Measurements from ENCODE around the gene CEP19.

DNA sequence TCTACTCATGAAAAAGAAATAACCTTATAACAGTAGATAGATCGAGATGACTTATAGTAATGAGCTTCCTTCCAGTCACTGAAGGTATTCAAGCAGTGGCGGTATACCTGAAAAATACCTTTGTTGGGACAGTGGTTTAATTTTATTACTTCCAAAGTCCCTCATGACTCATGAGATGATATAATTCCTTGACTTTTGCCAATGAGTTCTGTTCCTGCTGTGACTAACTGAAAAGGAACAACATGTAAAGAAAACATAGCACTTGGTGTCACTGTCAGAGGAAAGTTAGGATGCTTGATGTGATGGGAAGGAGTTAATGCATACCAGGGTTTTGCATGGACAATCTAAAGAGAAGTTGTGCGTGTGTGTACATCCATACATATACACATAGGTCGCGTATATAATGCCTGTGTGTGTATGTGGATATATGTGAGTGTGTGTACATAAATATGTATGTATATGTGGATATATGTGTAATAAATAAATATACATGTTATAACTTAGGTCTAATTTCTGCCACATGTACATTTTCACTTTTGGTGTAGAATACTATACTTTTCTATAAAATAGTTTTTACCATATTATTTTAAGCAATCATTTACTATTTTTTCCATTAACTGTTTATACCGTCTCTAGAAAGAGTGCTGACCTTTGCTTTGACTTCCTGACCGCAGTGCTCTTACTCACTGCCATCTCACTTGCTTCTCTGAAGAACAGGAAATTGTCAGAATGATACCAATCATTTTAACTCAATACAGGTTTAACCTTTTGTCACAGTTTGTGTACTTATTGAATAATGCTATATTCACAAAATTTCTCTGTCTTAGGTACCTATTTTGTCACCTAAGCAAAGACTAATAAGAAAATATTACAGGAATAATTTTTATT, 15.0 kb upstream of the CEP19 start:
- TF ChIP-seq BHLHE40 (IDR thresholded peaks at IDR 0.05; ENCODE audit: low read depth, low read length) (no peak), POLR2A (IDR thresholded peaks at IDR 0.05; ENCODE audit: low read depth, low read length) (no peak), RAD21 (IDR thresholded peaks at IDR 0.05; ENCODE audit: low read length) (no peak), FOS (IDR thresholded peaks at IDR 0.05; ENCODE audit: low read depth, low read length) (no peak), RCOR1 (IDR thresholded peaks at IDR 0.05; ENCODE audit: insufficient replicate concordance, low read length) (no peak), MAFK (IDR thresholded peaks at IDR 0.05; ENCODE audit: low read depth, low read length) (no peak), MXI1 (IDR thresholded peaks at IDR 0.05; ENCODE audit: borderline replicate concordance, low read depth, low read length) (no peak), CEBPB (IDR thresholded peaks at IDR 0.05; ENCODE audit: low read depth, low read length) (no peak)
- TF ChIP-seq, protein P1, sequence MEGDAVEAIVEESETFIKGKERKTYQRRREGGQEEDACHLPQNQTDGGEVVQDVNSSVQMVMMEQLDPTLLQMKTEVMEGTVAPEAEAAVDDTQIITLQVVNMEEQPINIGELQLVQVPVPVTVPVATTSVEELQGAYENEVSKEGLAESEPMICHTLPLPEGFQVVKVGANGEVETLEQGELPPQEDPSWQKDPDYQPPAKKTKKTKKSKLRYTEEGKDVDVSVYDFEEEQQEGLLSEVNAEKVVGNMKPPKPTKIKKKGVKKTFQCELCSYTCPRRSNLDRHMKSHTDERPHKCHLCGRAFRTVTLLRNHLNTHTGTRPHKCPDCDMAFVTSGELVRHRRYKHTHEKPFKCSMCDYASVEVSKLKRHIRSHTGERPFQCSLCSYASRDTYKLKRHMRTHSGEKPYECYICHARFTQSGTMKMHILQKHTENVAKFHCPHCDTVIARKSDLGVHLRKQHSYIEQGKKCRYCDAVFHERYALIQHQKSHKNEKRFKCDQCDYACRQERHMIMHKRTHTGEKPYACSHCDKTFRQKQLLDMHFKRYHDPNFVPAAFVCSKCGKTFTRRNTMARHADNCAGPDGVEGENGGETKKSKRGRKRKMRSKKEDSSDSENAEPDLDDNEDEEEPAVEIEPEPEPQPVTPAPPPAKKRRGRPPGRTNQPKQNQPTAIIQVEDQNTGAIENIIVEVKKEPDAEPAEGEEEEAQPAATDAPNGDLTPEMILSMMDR (conservative IDR thresholded peaks at IDR 0.05; ENCODE audit: low read depth, low read length), result no peak
- TF ChIP-seq, protein P2, sequence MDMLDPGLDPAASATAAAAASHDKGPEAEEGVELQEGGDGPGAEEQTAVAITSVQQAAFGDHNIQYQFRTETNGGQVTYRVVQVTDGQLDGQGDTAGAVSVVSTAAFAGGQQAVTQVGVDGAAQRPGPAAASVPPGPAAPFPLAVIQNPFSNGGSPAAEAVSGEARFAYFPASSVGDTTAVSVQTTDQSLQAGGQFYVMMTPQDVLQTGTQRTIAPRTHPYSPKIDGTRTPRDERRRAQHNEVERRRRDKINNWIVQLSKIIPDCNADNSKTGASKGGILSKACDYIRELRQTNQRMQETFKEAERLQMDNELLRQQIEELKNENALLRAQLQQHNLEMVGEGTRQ (IDR thresholded peaks at IDR 0.05; ENCODE audit: low read depth, low read length), result no peak

All from IMR-90 (cell line).